COLO668 (cell line): ENCODE results near the gene SPA17.

ENCODE experiments used
- DNase-seq: peaks from one replicate; lab custom pipeline; 2025; ENCODE audit not compliant: unreplicated experiment; lab: John Stamatoyannopoulos, UW

SPA17 gene

DNA sequence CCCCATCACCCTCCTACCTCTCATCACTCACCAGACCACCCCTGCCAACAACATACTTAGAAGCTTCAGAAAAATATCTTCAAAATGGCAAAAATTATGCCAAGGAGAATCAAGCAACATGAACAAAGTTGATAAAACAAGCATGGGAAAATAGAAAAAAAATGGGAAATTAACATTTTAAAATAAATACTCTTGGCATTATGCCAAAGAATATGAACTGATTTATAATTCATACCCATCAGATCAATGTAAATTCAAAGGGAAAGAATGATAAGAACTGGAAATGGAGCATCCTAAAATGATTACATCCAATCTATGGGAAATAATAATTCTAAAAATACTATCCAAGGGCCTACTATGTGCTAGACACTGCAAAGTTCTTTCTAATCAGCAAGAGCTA lies 12.2 kb upstream of the SPA17 start:
- DNase-seq: no peak

DNA sequence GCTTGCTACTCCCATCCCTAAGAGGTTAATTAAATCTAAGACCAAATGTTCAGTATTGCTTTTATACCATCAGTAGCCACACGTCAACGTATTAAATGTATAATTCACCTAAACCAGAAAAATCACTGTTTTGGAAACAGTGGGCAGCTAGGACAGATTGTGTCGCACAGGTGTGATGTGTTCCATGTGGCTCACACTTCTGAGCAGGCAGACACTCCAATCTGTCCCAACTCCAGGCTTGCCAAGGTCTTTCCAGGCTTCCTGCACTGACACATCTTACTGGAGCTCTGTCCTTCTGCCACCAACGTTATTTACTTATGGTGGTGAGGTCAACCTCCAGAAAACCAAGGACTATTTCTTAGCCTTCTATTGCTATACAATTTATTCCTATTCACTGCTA lies 11.6 kb upstream of the SPA17 start:
- DNase-seq: no peak

DNA sequence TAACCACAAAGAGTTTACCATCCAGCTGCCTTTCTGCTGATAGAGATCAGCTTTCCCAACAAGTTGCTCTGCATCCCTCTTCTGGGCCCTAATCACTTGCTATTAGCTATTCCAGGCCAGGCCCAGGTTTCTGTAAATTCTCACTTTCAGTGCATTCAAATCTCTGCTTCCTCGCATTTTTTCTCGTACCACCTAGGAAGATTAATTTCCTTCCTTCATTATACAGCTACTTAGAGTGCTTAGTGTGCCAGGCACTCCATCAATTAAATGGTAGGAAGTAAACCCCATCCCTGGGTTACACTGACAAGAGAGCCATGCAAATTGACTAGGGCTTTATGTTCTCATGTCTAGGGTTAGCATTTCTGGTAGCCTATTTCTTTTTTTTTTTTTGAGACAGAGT lies 9.8 kb upstream of the SPA17 start:
- no peak for DNase-seq

DNA sequence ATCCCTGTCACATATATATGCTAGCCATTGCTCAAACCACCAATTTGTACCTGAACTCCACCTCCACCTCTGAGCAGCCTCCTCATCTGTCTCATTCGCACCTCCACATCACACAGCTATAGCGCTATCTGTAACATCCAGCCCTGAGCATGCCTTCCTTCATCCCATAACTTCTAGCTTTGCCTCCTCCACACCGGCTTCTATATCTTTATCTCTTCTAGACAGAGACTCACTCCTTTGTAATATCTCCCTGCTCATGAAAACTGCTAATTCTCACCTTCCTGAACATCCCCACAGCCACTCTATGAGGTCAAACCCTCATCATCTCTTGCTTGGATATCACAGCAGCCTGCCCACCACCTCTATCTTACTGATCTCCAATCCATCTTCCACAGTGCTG lies 6.1 kb upstream of the SPA17 start:
- DNase-seq: no peak

DNA sequence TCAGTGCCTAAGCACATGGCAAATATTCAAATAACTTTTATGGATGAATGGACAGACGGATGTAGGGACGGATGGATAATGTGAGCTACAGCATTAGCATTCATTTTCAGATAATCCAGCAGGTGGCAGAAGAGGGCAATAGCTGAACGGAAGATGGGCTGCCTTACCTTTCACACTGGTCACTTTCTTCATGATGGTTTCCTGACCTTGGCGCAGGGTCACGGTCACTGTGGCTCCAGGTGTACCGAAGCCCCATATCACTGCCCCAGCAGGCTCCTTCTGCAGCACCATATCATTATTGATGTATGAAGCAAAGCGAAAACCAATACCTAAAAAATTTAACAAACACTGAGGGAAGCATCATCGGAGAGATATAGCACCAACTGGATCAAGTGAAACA lies 4.5 kb upstream of the SPA17 start:
- DNase-seq: peak; percentile 34

DNA sequence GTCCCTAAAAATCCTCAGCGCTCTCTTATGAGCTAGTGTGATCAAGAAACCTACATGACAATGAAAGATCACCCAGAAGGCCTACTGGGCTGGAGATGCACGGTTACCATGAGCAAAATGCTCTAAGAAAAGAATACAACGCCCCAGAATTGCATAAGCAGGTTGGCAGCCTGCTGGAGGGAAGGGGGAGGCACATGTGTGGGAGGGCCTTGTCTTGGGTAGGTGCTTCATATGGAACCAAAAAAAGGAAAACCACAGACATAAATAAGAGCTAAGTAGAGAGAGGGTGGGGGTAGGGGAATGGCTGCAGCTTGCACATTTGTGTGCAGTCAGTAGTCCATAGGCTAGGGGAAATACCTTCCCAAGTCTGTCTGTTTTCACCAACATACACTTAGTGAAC lies 3.0 kb upstream of the SPA17 start:
- no peak for DNase-seq

DNA sequence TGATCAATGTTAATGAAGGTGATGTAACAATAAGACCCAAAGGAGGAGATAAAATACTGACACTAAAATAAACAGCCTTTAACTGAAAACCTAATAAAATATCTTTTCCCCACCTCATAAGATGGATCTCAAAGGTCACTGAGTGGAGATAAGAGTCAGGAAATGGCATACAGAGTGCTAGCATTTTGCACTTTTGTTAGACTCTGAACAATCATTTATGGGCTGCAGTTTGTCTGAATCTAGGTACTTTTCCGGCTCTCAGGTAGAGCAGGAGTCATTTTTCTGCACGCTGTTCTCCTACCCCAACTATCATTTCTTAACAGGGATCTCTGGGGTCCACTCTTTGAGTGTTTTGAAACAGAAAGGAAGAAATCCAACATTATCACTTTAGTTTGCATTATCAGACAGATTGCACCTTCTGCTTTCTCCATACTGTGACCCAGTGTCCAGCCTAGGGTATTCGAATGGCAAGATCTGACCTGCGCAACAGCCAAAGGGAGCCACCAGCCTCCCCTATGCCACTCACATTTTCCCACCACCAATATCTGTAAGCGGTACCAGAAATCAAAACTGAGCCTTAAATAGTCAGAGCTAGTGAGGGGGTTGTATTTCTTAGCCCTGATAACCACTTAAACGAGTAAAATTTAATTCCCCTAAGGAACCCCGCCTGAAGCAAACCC lies 1.0 kb upstream of the SPA17 start:
- DNase-seq: no peak

DNA sequence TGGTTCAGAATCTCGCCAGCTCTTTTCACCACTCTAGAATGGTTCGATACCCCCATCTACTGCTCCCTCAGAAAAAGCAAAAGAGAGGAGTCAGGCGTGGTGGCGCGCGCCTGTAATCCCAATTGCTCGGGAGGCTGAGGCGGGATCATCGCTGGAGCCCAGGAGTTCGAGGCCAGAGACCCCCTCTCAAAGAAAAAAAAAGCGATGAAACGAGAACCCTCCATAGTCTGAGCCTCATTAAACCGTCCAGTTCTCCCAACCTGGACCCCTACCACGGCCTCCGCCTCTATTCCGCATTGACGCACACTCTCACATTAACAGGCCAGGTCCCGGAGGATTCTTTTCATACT lies 439 bp downstream of the SPA17 start:
- DNase-seq: no peak

DNA sequence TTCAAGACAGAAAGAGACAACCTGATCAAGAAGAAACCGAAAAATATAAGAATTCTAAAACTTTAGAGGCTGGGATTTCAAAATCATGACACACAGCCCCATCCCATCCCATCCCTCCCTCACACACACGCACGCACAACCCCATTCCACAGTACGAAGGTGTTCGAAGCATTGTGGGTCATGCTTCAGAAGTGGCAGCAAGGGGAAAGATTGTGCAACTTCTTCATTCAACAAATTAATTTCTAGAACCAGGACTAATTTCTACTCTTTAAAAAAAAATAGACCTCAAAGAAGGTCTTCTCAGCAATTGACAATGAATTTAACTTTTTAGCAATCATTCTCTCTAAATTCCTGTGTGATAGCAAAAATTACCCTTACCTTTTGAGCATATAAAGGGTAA lies 867 bp downstream of the SPA17 start:
- no peak for DNase-seq

DNA sequence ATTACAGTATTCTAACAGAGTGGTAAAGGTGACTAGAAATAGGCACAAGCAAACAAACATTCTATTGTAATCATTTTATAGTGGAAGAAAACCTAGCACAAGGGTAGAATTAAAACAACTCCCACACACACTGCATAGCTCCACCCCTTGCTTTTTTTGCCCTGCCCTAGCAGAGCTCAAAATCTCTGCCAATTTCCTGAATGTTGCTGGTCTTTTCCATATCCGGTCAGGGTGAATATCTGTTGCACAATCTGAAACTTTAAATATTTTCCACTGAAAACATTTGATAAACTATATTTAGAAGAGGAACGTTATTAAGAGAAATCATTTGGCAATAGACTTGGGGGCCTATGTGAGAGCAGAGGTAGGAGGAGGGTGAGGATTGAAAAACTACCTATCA lies 2.7 kb downstream of the SPA17 start:
- no peak for DNase-seq

DNA sequence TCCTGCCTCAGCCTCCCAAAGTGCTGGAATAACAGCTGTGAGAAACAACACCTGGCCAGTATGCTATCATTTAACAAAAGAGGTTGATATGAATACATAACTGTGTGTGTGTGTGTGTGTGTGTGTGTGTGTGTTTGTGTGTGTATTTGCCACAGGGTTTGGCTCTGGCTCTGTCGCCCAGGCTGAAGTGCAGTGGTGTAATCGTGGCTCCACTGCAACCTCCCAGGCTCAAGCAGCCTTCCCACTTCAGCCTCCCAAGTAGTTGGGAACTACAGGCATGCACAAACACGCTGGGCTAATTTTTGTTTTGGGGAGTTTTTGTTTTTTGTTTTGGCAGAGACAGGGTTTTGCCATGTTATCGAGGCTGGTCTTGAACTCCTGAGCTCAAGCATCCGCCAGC lies 4.7 kb downstream of the SPA17 start:
- no peak for DNase-seq

DNA sequence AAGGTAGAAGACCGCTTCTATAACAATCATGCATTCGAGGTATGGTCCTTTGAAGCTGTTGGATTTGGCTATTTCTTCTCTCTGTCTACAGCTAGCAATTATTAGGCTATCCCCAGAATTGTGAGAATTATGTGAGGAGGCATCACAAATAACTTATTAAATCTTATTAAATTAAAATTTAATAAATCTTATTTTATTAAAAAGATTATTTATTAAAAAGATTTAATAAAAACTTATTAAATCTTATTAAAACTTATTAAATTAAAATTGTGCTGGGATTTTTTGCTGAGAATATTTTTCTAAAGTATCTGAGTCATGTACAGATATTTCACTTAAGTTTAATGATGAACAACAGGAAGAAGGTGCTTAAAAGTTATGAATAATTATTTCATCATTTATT lies 7.7 kb downstream of the SPA17 start:
- DNase-seq: no peak

DNA sequence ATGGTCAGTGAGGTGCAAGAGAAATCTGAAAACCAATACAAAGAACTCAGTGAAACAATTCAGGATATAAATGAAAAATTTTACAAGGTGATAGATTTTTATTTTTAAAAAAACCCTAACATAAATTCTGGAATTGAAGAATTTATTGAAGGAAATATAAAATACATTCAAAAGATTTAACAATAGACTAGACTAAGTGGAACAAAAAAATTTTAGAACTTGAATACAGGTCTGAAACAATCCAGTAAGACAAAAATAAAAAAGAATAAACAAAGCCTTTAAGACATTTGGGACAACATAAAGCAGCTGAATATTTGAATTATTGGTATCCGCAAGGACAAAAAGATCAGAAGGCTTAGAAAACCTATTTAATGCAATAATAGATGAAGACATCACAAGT lies 8.7 kb downstream of the SPA17 start:
- DNase-seq: no peak

DNA sequence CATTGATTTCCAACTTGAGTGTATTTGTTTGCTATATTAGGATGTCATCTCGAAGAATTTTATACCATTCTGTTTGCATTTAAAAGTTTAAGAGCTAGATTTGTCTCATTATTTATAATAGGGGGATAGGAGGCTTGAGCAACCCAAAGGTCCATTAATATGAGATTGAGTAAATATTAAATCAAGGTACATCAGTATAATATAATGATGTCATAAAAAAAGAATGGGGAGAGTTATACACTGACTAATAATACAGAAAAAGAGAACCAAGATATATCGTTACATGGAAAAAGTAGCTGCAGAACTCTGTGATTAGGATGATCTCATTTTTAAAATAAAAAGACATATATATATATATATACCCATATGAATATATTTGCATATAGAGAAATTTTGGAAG lies 19.4 kb downstream of the SPA17 start:
- no peak for DNase-seq

DNA sequence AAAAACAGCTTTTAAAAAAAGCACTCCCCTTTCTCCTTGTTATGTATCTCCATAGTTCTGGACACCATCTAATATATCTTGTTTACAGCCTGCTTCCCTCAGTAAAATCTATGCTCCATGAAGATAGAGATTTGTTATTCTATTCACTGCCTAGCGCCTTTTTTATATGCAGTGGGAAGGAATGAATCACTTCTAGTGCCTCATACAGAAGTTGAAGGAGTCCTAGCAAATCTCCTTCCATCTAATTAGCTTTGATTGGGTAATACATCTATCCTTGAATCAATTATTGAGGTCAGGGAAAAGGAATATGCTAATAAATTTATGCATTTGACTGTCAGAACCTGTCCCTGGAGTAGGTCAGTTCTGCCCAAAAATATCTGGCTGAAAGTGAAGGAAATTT lies 25.8 kb downstream of the SPA17 start:
- no peak for DNase-seq

DNA sequence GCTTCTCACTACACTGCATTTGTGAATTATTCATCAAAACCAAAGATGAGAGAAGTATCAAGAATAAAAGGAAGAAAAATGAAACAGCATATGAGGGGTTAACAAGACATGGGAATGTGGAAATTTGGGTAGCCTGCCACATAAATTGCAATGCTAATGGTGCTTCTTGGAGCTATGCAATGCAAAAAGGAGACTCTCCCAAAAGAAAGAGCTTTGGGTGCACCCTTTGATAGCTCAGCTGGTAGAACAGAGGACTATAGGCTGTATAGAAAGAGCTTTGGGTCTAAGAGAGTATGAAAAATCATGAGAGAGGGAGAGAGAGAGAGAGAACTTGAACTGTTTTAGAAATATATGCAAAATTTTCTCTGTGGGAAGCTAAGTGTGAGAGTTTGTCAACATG lies 26.3 kb downstream of the SPA17 start:
- no peak for DNase-seq

DNA sequence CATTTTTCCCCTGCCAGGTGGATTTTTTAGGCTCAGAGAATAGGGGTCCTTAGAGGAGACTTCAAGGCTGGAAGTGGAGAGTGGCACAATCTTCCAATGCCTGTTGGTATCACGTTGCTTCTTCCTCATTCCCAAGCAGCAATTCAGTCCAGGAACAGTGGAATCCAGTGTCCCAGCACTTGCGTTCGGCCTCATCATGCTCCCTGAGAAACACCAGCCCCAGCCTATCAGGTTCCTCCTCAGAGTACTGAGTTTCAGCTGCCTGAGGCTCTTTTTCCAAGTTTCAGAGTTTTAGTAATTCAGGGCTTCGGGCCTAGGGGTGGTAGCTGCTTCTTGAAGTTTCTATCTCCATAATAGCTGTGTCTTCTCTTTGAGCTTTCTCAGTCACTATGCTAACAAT lies 34.1 kb downstream of the SPA17 start:
- no peak for DNase-seq

DNA sequence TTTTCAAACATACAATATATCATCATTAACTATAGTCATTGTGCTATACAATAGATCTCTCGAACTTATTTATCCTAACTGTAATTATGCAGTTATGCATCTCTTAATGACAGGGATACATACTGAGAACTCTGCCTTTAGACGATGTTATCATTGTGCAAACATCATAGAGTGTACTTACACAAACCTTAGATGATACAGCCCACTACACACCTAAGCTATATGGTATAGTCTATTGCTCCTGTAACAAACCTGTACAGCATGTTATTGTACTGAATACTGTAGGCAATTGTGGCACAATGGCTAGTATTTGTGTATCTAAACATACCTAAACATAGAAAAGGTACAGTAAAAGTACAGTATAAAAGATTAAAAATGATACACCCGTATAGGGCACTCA lies 38.7 kb downstream of the SPA17 start:
- DNase-seq: no peak

DNA sequence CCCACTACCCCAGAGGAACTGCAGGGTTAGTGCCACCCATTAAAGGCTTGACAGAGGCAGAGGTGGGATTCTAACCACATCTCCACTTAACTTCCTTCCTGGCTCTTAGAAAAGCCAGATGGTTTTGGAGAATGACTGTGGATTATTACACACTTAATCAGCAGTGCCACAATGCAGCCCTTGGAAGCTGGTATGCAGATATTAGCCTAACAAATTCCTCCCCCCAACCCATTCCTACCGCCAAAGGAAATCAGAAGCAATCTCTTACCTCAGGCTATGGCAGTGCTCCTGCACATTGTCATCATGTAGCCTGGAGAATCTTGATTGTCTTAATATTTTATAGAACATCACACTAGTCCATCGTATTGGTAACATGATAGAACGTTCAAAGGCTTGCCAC lies 42.9 kb downstream of the SPA17 start:
- no peak for DNase-seq

DNA sequence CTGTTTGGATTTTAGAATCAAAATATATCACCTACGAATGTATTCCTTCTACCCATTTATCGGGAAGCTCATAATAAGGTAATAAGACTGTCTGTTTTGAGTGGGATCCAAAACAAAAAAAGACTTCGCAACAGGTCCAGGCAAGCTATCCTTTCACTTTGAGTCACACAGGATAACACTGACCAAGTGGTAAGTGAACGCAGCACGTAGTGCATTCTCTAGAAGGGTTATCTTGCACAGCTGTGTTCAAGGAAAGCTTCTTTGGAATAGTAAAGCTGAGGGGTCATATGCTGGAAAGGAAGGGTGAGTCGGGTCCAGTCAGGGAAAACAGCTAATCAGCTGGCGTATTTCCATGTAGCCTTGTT lies 43.7 kb downstream of the SPA17 start:
- DNase-seq: no peak

DNA sequence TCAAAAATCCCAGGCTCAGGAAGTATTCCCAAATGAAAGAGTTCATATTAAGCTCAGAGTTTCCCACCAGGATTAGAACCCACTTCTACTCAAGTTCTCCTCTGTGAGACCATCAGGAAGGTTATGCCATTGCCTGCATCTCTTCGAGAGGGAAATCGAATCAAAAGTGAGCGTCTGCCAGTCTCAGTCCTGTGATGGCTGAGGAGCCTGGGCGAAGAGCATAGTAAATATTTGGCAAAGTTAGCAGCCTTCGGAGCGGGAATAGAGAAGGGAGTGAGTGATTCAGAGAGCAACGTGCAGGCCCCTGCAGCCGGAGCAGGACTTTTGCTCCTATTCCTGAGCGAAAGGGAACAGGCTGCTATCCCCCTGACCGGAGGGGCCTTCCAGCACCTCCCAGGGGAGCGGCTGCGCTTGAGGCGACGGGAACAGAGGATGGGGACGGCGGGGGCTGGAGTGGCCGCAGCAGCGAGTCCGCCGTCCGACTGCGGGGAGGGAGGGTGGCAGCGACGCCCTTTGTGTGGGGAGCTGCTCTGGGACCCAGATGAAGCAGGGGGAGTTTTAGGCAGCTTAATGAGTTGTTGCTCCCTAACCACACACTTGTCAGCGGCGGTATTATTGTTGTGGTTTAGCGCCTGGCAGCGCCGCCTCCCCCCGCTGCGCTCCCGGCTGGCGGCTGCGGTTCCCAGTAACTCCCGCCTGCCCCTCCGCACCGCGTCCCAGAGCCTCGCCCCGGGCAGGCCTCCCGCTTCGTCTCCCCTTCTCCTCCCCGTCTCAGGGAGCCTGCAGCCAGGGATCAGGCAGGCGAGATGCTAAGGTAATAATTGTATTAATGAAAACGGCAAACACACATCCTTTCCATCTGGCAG lies 44.3 kb downstream of the SPA17 start:
- DNase-seq: peak; percentile 47

DNA sequence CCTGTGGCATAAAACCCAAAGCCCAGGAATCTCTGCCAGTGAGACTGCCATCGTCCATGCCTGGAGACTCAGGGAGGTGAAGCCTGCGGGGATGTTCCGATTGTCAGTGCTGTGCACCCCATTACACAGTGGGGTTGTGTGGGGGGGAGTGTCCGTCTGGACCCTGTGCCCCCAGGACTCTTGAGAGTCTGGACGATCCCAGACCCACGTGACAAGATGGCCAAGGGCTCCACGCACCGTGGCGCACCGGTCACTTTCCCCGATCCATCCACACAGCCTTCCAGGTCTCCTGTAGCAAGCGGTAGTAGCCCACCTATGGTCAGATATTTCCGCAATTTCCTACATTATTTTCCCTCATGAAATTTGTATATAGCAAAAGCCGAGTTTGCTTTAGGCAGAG lies 45.1 kb downstream of the SPA17 start:
- DNase-seq: no peak

DNA sequence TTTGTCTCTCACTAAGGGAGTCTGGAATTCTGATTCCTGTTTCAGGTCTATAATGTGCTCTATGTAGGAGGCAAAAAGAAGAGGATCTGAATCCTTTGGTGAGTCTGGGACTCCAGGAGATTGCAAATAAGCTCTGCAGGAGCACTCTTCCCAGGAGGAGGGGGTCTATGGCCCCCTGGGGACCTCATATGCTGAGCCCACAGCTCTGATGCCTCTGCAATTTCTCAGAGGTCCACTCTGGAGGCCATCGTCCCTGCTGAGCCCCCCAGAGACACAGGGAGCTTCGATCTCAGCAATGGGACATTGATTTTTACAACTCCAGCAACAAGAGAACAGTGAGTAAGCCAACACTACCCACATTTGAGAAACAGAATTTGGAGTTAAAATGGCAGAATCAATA lies 45.8 kb downstream of the SPA17 start:
- DNase-seq: no peak
